ENCODE results near the gene THSD7A.
A peak's percentile ranks its signal among the peaks of the same experiment; 100 is the strongest.

THSD7A gene

DNA sequence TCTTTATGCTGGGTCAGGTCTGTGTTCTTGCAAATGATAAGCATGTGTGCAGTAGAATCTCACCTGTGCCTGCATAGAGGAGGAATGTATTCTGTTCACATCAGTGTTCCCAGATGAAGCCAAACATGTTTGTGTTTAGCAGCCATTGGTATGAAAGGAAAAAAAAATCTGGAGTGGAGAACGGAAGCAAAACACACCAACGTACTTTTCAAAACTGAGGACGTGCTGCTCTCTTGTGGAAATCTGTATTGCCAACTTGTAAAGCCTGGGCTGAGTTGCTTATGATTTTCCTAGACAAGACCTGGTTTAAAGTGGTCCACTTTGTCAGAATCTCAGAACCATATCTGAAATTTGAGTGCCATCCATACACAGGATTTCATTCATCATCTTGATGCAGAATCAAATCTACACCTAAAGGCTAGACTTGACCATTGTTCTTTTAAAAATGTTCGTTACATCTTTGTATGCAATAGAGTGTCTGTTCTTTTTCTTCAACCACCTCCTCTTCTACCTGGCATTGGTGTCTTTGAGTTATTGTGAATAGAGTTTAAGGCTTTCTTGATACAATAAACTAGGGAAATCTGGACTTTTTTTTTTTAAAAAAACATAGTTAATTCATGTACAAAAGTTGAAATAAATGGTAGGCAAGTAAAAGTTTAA lies 490.6 kb downstream of the THSD7A start:
- H3K9me3 ChIP-seq (ENCODE audit: insufficient read depth, low read length) = no peaks in the 10 kb centered on the region
- no peak for TF ChIP-seq EZH2phosphoT487 (IDR thresholded peaks at IDR 0.05; ENCODE audit: low read depth)
- TF ChIP-seq, protein P1, sequence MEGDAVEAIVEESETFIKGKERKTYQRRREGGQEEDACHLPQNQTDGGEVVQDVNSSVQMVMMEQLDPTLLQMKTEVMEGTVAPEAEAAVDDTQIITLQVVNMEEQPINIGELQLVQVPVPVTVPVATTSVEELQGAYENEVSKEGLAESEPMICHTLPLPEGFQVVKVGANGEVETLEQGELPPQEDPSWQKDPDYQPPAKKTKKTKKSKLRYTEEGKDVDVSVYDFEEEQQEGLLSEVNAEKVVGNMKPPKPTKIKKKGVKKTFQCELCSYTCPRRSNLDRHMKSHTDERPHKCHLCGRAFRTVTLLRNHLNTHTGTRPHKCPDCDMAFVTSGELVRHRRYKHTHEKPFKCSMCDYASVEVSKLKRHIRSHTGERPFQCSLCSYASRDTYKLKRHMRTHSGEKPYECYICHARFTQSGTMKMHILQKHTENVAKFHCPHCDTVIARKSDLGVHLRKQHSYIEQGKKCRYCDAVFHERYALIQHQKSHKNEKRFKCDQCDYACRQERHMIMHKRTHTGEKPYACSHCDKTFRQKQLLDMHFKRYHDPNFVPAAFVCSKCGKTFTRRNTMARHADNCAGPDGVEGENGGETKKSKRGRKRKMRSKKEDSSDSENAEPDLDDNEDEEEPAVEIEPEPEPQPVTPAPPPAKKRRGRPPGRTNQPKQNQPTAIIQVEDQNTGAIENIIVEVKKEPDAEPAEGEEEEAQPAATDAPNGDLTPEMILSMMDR (IDR thresholded peaks at IDR 0.05; ENCODE audit: low read depth, low read length) = peak; percentile 64
- H3K79me2 ChIP-seq (ENCODE audit: low read length) = no peaks in the 10 kb centered on the region
- no peaks in the 10 kb centered on the region for H3K4me1 ChIP-seq (ENCODE audit: low read length)
- no peak overlapping the region; the same call in 1 of the 2 replicates for H2AFZ ChIP-seq (ENCODE audit: low read depth, low read length)
- no peaks in the 10 kb centered on the region for H3K36me3 ChIP-seq (replicated peaks; ENCODE audit: low read depth, low read length)
- H3K27me3 ChIP-seq (ENCODE audit: low read depth, low read length) = peaks cover 34% of the 10 kb centered on the region; the same call in 1 of the 2 replicates
- H3K4me3 ChIP-seq (ENCODE audit: low read length) = peak overlapping the region; percentile 59
- H4K20me1 ChIP-seq (ENCODE audit: insufficient read depth, low read length) = no peaks in the 10 kb centered on the region
- H3K9ac ChIP-seq (ENCODE audit: low read length) = no peak overlapping the region
- H3K27ac ChIP-seq (ENCODE audit: low read length) = no peak overlapping the region
- peak overlapping the region; percentile 71 for H3K4me2 ChIP-seq (ENCODE audit: low read length)

DNA sequence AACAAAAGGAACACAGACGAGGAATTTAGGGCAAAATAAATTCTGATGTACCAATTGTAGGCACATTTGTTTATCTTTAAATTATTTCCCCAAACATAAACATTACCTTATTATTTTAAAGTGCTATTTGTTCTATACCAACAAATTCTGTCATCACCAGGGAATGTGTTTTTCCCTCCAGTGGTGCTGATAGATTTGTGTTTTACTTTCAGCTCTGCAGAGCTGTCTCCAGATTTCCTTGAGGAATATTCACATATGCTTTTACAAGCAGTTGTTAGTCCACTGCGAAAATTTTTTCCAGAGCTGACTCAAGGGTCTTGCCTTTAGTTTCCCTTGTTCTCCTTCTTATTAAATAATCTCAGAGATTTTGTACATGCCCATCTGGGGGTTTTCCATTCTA lies 495.6 kb downstream of the THSD7A start:
- H3K9me3 ChIP-seq (ENCODE audit: insufficient read depth, low read length) = no peaks in the 10 kb centered on the region
- TF ChIP-seq, protein P1 (IDR thresholded peaks at IDR 0.05; ENCODE audit: low read depth, low read length) = no peak
- TF ChIP-seq EZH2phosphoT487 (IDR thresholded peaks at IDR 0.05; ENCODE audit: low read depth) = no peak
- peaks cover 16% of the 10 kb centered on the region for H3K4me1 ChIP-seq (ENCODE audit: low read length)
- H3K4me3 ChIP-seq (ENCODE audit: low read length) = no peak overlapping the region
- peaks cover 15% of the 10 kb centered on the region for H4K20me1 ChIP-seq (ENCODE audit: insufficient read depth, low read length)
- H3K36me3 ChIP-seq (replicated peaks; ENCODE audit: low read depth, low read length) = no peaks in the 10 kb centered on the region
- H3K79me2 ChIP-seq (ENCODE audit: low read length) = no peaks in the 10 kb centered on the region
- no peak overlapping the region for H3K9ac ChIP-seq (ENCODE audit: low read length)
- peaks cover 63% of the 10 kb centered on the region for H3K27me3 ChIP-seq (ENCODE audit: low read depth, low read length)
- no peak overlapping the region for H2AFZ ChIP-seq (ENCODE audit: low read depth, low read length)
- H3K4me2 ChIP-seq (ENCODE audit: low read length) = no peak overlapping the region
- no peak overlapping the region for H3K27ac ChIP-seq (ENCODE audit: low read length)

DNA sequence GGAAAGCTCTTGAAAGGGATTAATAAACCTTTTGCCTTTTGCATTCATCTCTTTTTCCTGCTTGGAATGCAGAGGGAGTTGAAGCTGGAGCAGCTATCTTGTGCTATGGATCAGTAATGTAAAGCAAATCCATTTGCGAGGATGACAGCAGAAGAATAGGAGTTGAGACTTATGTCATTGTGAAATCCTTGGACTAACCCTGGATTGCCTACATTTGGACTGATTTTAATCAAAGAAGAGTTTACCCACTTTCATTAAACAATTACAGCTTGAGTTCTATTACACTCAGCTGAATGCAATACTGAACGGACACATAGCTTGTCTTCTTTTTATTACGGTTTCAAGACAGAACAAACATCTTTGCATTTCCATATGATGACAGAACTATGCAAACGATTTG lies 496.1 kb downstream of the THSD7A start:
- Histone ChIP-seq H2AFZ (ENCODE audit: low read depth, low read length) (no peak overlapping the region), H3K9me3 (ENCODE audit: insufficient read depth, low read length) (no peaks in the 10 kb centered on the region), H3K9ac (ENCODE audit: low read length) (no peak overlapping the region), H3K79me2 (ENCODE audit: low read length) (no peaks in the 10 kb centered on the region), H3K4me3 (ENCODE audit: low read length) (no peak overlapping the region), H3K27ac (ENCODE audit: low read length) (no peak overlapping the region), H3K36me3 (replicated peaks; ENCODE audit: low read depth, low read length) (no peaks in the 10 kb centered on the region), H3K27me3 (ENCODE audit: low read depth, low read length) (peaks cover 68% of the 10 kb centered on the region), H3K4me1 (ENCODE audit: low read length) (peaks cover 16% of the 10 kb centered on the region), H4K20me1 (ENCODE audit: insufficient read depth, low read length) (peaks cover 16% of the 10 kb centered on the region), H3K4me2 (ENCODE audit: low read length) (no peak overlapping the region)
- TF ChIP-seq EZH2phosphoT487 (IDR thresholded peaks at IDR 0.05; ENCODE audit: low read depth) = no peak
- TF ChIP-seq, protein P1 (IDR thresholded peaks at IDR 0.05; ENCODE audit: low read depth, low read length) = no peak

DNA sequence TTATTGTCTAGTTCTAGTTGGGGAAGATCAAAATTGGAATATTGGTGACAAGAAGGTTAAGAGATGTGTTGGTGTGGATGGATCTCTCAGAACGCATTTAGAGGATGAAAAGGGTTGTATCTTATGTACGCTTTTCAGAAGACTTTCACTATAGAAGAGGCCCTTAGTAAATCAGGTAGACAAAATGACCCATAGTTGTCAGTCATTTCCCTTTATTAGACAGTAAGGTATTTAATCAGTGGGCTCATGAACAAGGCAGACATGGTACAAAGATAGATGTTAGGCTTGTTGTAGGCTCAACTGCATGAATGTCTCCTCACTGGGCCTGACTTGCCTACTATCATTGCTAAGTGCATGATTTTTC lies 499.2 kb downstream of the THSD7A start:
- Histone ChIP-seq H3K27me3 (ENCODE audit: low read depth, low read length) (peaks cover 68% of the 10 kb centered on the region), H3K4me2 (ENCODE audit: low read length) (peak overlapping the region; percentile 12; the same call in 1 of the 2 replicates), H2AFZ (ENCODE audit: low read depth, low read length) (no peak overlapping the region), H3K9me3 (ENCODE audit: insufficient read depth, low read length) (no peaks in the 10 kb centered on the region), H3K36me3 (replicated peaks; ENCODE audit: low read depth, low read length) (no peaks in the 10 kb centered on the region), H3K4me3 (ENCODE audit: low read length) (no peak overlapping the region), H3K79me2 (ENCODE audit: low read length) (no peaks in the 10 kb centered on the region), H3K27ac (ENCODE audit: low read length) (no peak overlapping the region), H4K20me1 (ENCODE audit: insufficient read depth, low read length) (peaks cover 16% of the 10 kb centered on the region), H3K4me1 (ENCODE audit: low read length) (peaks cover 20% of the 10 kb centered on the region), H3K9ac (ENCODE audit: low read length) (no peak overlapping the region)
- TF ChIP-seq, protein P1 (IDR thresholded peaks at IDR 0.05; ENCODE audit: low read depth, low read length) = no peak
- no peak for TF ChIP-seq EZH2phosphoT487 (IDR thresholded peaks at IDR 0.05; ENCODE audit: low read depth)
